Astrocyte (in vitro differentiated cells and primary cell): ENCODE data around the gene STPG3.

ENCODE experiments used
- EZH2 ChIP-seq: IDR thresholded peaks from 2 replicates; pipeline ENCODE4 v1.6.1; 2012; ENCODE audit warnings: mild to moderate bottlenecking, low read length, inconsistent platforms; ENCODE audit not compliant: insufficient read depth
- TF ChIP-seq, protein P1 (sequence below): IDR thresholded peaks from 2 replicates; pipeline ENCODE4 v1.5.1; 2011; ENCODE audit warnings: low read depth, mild to moderate bottlenecking, inconsistent platforms, low read length, moderate library complexity; ENCODE audit not compliant: insufficient read depth

DNA sequence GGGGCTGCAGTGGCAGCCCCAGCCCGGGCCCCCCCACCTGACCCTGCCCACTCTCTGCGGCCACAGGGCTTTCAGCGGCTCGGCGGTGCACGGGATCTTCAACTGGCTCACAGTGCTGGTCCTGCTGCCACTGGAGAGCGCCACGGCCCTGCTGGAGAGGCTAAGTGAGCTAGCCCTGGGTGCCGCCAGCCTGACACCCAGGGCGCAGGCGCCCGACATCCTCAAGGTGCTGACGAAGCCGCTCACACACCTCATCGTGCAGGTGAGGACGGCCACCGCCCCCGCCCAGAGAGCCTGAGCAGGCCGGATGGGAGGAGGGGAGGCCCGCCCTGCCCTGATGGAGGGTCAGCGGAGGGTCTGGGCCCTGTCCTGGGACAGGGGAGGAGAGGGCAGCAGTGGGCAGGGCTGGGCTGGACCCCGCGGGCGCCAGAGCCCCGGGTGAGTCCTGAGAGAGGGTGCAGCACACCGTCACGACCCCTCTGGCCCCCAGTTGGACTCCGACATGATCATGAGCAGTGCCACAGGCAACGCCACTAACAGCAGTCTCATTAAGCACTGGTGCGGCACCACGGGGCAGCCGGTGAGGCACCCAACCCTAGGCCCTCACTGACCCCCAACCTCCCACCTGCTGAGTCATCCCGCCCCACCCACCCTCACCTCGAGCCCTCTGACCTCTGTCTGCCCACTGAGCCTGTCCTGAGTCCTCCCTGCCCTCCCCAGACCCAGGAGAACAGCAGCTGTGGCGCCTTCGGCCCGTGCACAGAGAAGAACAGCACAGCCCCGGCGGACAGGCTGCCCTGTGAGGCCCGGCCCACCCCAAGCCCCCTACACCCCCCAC lies 17.7 kb upstream of the STPG3 start:
- TF ChIP-seq, protein P1, sequence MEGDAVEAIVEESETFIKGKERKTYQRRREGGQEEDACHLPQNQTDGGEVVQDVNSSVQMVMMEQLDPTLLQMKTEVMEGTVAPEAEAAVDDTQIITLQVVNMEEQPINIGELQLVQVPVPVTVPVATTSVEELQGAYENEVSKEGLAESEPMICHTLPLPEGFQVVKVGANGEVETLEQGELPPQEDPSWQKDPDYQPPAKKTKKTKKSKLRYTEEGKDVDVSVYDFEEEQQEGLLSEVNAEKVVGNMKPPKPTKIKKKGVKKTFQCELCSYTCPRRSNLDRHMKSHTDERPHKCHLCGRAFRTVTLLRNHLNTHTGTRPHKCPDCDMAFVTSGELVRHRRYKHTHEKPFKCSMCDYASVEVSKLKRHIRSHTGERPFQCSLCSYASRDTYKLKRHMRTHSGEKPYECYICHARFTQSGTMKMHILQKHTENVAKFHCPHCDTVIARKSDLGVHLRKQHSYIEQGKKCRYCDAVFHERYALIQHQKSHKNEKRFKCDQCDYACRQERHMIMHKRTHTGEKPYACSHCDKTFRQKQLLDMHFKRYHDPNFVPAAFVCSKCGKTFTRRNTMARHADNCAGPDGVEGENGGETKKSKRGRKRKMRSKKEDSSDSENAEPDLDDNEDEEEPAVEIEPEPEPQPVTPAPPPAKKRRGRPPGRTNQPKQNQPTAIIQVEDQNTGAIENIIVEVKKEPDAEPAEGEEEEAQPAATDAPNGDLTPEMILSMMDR = no peak
- no peak for TF ChIP-seq EZH2
